ENCODE measurements around the gene STARD10. TPM values are rescaled to one million over a fixed set of nuclear protein-coding genes. Genes with fewer than 3 reads are reported as not detected.

The STARD10 gene
- total RNA-seq, 1 donor from 2014 or later: 126 TPM

GRCh38 chr11:72838691-72839305, 45.0 kb upstream of the STARD10 start:
- DNase-seq (no peak), ATAC-seq (no peak)
- Histone ChIP-seq H3K27ac (no peak overlapping the region), H3K4me1 (peaks cover 29% of the 10 kb centered on the region), H3K4me3 (no peak overlapping the region), H3K36me3 (peaks cover 66% of the 10 kb centered on the region), H3K27me3 (ENCODE audit: low read depth) (no peaks in the 10 kb centered on the region), H3K9me3 (no peaks in the 10 kb centered on the region)
- intact Hi-C loops (cut with DNase I): loop anchor here (10.0 kb wide), 1 partner anchor 336 kb away; no protein-coding TSS in a partner anchor
- TF ChIP-seq CTCF (IDR thresholded peaks at IDR 0.05): no peak

- peak overlapping the region; percentile 81 for H3K27ac ChIP-seq
- intact Hi-C loops (cut with DNase I): loop anchor here (10.0 kb wide), 1 partner anchor 339 kb away; no protein-coding TSS in a partner anchor
- peaks cover 47% of the 10 kb centered on the region for H3K4me1 ChIP-seq
These were observed 42.3 kb upstream of the STARD10 start for GRCh38 chr11:72836111-72836510.

GRCh38 chr11:72834905-72835304, 41.1 kb upstream of the STARD10 start:
- no peak for TF ChIP-seq CTCF (IDR thresholded peaks at IDR 0.05)
- Histone ChIP-seq H3K4me1 (peaks cover 48% of the 10 kb centered on the region), H3K27ac (peak overlapping the region; percentile 81), H3K27me3 (ENCODE audit: low read depth) (no peaks in the 10 kb centered on the region), H3K36me3 (peaks cover 34% of the 10 kb centered on the region), H3K9me3 (no peaks in the 10 kb centered on the region), H3K4me3 (no peak overlapping the region)
- intact Hi-C loops (cut with DNase I): loop anchor here (10.0 kb wide), 1 partner anchor 340 kb away; no protein-coding TSS in a partner anchor
- DNase-seq: no peak
- ATAC-seq: peak; percentile 39 to 45

More at GRCh38 chr11:72836111-72836510, 42.3 kb upstream of the STARD10 start:
- DNase-seq (peak; percentile 54), ATAC-seq (peak; percentile 7 to 11)
- no peak for TF ChIP-seq CTCF (IDR thresholded peaks at IDR 0.05)
- Histone ChIP-seq H3K27me3 (ENCODE audit: low read depth) (no peaks in the 10 kb centered on the region), H3K36me3 (peaks cover 39% of the 10 kb centered on the region), H3K9me3 (no peaks in the 10 kb centered on the region), H3K4me3 (no peak overlapping the region)

- H3K27ac ChIP-seq: peak overlapping the region; percentile 81
These were observed 40.1 kb upstream of the STARD10 start for GRCh38 chr11:72833811-72834493.

More at GRCh38 chr11:72833811-72834493, 40.1 kb upstream of the STARD10 start:
- Histone ChIP-seq H3K4me1 (peaks cover 48% of the 10 kb centered on the region), H3K4me3 (no peak overlapping the region), H3K9me3 (no peaks in the 10 kb centered on the region), H3K36me3 (peaks cover 34% of the 10 kb centered on the region), H3K27me3 (ENCODE audit: low read depth) (no peaks in the 10 kb centered on the region)
- intact Hi-C loops (cut with DNase I): loop anchor here (10.0 kb wide), 1 partner anchor 341 kb away; no protein-coding TSS in a partner anchor
- TF ChIP-seq CTCF (IDR thresholded peaks at IDR 0.05): no peak
- ATAC-seq (no peak), DNase-seq (no peak)

Measured in lower lobe of right lung (tissue), 2 donors.